HG03521 (cell line): ENCODE results near the gene ACVR1C.

ENCODE experiments used
- ATAC-seq: cut with Tn5 transposase; IDR thresholded peaks from one replicate; pipeline ENCODE4 v1.9.1; 2021; ENCODE audit warnings: mild to moderate bottlenecking, moderate library complexity; ENCODE audit not compliant: unreplicated experiment

The ACVR1C gene

DNA sequence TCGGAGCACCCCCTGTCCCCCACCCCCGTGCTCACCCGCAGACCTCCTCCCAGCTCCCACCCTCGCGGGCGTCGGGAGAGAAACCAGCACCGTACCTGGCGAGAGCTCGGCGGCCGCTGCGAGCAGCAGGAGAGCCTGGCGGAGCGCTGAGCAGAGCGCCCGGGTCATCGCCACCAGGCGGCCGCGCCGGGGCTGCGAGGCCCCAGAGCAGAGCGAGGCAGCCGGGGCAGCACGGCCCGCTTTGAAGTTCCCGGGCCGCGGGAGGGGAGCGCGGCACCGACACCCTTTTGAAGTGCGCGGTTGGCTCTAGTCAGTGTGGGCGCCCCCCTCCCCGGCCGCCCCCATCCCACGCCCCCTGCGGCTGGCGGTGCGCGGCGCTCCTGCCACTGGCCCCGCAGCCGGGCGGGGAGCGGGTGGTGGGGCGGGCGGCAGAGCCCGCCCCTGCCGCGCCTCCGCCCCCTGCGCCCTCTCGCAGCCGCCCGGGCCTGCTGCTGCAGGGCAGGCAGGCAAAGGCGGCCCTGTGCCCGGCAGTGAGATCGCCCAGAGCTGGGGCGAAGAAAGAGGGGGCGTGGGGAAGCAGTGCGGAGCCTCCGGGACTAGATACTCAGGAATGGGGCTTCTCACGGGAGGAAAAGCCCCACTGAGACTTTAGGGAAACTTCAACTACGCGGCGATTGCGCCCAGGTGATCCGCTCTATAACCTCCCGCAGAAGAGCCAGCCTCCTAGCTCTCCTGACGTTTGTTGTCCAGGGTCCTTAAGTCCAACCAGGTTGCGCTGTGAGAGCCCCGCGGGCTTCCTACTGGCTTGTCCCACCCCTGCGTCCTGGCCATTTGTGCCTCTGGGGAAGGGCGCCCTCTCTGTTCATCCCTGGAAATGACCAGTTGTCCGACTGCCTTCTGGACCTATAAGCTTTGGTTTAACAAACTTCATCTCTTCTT is at the start of gene ACVR1C:
Gene ACVR1C, minus strand, starts transcription at position 388 of the 939 bp plus-strand sequence. Its CDS starts 220 bp downstream, at position 168.
- ATAC-seq, result peak; percentile 84

DNA sequence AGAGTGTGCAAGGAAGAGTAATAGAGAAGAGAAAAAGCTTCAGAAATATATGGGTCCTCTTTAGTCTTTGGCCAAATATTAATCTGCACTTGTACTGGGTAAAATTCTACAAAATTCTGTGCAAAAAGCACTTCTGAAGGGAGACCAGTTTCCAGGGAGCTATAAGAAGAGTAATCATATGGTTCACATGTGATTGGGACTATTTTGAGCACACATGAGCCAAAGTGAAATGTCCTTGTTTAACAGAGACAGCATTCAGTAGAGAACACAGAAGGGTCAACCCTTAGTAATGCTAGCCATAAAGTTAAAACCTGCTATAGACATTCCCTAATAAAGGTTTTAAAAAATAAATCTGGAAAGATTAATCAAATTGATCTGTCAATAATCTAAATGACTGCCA is 49.3 kb upstream of the ACVR1C start:
- ATAC-seq, result no peak

DNA sequence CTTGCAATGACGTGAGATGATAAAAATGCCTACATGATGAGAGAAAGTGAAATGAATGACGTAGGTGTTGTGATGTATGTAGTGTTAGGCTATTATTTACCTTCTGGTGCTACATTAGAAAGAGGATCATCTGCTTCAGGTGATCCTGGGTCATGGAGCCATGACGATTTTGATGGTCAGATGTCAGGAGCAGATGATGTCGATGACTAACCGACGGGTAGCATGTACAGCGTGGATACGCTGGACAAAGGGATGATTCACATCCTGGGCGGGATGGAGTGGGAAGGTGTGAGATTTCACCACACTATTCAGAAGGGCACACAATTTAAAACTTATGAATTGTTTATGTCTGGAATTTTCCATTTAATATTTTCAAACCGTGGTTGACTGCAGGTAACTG is 43.5 kb upstream of the ACVR1C start:
- no peak for ATAC-seq

DNA sequence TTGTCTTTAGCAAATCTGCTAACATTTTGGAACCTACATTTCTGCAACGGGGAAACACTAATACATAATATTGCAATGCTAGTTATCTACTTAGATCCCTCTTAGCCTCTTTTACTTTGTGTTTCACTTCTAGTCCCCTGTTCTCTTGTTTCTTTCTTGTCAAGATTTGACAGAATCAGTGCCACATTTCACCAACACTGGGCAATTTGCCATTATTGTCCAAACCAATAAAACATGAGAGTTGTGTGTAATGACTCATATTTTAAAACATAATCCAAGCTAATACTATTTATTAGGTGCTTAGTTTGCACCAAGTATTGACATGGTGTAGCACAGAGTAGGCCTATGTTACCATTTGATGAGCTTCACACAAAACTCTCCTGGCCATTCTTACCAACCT is 33.7 kb upstream of the ACVR1C start:
- no peak for ATAC-seq

DNA sequence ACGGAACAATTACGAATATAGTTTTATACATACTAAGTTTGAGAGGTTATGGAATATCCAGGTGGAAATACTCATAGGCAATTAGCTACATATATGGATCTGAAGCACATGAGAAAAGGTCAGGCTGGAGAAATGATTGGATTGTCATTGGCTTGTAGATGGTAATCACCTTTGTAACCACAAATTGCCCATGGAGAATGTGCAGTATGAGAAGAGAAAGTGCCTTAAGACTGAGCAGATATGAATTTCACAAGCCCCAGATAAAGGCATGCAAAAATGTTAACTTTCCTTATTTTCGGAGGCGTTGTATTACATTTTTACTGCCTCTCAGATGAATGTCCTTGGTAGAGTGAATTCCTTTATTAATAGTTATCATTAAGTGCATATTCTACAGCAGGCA is 33.1 kb upstream of the ACVR1C start:
- no peak for ATAC-seq

DNA sequence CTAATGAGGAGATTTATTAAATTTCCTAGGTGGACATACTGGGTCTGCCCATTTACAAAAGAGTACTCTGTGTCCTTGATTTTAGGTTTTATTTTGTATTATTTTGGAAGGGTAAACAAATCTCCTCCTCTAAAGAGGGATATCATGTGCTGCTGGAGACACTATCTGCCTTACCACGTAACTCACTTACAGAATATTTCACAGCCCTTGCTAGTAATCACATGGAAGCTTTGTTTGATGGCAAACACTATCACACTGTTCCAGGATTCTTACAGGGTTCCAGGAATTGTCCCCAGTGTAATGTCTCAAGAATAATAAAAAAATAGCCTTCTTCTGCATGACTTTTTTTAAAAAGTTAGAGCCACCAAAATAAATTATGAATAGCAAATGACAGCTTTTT is 29.2 kb upstream of the ACVR1C start:
- no peak for ATAC-seq

DNA sequence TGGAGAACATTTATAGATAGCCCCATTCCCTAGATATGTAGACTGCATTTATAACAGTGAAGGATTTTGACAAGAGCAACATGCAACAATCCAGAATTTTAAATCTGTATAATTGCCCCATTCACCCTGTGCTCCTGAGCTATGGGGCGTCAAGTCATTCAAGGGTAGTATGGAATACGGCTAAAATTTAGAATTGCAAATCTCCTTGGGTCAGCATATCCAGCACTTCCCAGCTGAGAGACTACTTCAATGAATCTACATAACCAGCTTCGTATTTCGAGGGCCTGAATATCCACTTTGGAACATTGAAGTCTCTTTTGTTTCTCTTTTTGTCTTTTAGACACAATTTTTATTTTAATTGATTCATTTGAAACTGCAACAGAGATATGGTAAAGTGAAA is 28.4 kb upstream of the ACVR1C start:
- no peak for ATAC-seq

DNA sequence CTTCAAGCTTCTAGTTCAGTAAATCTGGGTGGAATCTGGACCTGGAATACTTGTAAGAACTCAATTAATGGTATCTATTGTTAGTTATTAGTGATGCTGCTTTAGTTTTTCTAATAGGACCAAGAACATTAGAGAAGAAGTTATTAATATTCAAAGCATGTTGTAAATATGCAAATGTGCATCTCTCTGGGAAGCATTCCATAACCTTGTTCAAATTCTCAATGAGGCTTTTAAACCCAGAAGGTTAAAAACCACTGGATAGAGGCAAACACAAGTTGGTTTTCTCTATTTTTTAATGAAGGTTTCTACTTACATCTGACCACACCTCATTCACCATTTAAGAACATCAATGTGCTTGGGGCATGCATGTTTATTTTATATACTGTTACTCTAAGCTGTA is 16.1 kb upstream of the ACVR1C start:
- ATAC-seq, result no peak

DNA sequence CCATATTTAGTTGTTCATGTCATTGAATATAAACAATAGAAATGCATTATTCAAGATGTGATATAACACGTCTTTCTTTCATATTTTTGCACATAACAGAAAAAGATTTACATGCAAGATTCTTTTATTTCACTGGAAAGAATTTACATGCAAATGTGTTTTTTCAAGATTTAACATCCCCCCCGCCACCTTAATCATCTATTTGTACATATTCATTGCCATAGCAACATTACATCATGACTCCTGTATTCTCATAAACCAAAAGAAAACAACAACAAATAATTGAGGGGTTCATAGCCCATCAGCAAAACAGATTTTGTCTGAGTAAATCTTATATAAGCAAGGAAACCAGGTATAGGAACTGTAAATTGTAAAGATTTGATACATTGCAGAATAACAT is 3.2 kb upstream of the ACVR1C start:
- ATAC-seq, result no peak

DNA sequence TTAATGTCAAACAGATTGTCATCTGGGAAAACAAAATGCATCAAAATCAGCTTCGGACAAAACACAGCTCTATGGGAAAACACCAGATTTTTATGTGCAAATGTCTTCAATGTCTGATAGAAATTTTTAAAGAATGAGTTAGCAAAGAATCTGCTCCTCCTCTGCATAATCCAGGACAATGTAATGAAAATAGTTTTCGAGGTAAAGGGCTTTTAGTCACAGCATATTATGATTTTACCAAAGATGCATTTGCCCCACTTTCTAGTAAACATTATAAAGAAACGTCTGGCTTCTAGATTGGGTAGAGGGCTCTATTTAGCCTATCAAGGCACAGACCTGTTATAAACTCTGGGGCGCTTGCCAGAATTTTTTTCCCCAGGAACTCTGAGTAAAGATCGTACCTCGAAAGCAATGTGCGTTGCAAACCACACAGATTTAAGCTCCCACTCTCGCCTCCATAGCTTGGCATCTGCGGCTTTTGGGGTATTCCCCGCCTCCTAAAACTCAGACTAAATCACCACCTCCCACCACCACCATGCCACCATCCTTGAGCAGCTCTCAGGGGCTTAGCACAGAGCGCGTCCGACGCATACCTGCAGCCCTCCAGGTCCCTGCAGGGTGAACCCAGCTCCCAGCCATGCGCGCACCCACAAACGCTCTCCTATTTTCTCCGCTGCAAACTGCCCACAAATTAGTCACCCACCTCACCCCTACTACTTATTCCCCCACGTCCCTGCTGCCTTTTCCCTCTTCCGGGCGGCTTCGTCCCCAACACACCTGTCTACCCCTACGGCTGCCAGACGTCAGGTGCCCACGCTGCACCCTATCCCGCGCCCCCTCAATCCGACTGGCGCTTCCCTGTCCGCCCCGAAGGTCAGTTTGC is 829 bp downstream of the ACVR1C start:
- peak; percentile 2 for ATAC-seq

DNA sequence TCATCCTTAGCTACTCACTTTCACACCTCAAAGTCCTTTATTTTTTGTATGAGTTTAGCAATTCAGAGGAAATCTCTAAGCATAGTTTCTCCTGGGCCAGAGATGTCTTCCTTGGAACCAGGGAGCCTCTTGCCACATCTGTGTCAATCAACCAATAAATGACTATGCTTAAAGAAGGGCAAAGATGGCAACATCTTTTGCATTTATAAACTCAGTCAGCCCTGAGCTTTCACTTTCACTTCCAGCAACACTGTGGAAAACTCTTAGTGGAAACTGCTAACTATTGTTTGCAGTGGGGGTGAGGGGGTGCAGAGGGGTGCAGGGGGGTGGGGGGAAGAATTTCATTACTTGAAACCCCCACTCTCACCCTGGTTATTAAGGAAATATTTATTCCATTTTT is 3.4 kb downstream of the ACVR1C start:
- ATAC-seq, result no peak

DNA sequence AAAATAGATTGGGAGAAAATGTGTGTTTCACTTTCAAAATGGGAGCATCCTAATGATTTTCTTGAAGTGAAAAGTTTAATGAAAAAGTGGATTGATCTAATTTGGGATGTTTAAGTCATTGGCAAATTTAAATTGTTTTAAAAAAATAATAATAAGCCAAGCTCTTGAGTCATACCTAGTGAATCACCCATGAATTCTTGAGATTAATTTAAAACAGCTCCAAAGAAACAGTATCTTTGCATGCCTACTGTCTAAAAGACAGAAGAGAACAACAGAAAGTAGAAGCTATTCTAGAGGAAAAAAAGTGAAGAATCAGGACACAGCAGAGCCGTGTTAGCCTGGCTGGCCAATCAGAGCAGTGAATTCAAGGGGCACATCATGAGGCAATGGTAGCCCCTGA is 7.7 kb downstream of the ACVR1C start:
- ATAC-seq, result no peak

DNA sequence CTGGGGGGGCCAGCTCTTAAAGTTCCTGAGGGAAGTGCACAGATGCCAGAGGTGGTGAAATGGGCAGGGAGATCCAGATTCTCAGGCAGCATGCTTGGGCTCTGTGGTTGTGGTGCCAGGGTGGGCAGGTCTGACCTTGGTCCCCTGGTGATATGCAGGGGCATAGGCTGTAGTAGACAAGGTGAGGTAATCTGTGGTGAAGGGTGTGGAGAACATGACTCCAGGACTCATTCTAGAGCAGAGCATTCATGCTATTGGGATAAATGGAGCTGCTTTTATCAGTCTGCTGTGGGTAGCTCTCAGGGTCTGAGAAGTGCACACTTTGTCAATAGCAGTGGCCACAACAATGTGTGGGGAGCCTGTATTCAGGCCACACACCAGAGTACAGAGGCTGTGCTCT is 16.9 kb downstream of the ACVR1C start:
- ATAC-seq, result no peak

DNA sequence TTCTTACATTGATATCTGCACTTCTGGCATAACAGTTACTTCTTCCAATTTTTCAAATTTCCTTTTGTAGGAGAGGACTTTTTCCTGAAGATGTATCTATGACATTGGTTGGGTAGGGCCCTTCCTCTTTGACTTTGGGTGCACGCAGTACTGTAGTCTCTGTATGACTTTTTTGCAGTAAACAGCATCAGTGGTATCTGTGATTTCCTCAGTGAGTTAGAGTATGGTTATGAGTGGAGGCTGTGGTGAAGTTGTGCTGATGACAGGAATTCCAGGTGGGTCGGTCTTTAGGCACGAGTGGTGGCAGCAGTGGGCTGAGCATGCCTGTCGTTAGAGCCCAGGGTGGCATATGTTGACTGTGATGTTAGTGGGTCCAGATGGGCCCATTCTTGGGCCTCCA is 17.6 kb downstream of the ACVR1C start:
- no peak for ATAC-seq

DNA sequence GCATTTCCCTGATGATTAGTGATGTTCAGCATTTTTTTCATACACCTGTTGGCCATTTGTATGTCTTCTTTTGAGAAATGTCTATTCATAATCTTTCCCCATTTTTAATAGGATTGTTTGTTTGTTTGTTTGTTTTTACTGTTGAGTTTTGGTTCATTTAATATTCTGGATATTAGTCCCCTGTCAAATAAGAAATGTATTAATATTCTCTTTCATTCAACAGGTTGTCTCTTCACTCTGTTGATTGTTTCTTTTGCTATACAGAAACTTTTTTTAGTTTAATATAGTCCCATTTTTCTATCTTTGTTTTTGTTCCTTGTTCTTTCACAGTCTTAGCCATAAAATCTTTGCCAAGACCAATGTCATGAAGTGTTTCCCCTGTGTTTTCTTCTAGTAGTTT is 22.1 kb downstream of the ACVR1C start:
- no peak for ATAC-seq

DNA sequence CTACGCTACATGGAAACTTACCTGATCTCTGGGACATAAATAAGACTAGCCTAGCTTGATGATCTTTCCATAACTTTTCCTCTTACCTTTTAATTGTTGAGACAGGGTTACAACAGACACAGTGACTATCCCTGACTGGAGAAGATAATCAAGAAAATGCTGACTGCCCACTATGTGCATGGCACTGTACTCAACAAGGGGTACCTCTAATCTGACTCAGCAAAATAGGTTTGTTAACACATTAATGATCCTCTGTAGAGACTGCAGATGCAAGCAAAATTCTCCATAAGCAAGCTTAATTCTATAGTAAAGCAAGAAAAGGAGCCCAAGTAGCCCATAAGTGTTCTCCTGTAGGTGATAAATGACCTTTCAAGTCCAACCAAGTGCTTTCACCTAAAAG is 25.5 kb downstream of the ACVR1C start:
- ATAC-seq, result no peak

DNA sequence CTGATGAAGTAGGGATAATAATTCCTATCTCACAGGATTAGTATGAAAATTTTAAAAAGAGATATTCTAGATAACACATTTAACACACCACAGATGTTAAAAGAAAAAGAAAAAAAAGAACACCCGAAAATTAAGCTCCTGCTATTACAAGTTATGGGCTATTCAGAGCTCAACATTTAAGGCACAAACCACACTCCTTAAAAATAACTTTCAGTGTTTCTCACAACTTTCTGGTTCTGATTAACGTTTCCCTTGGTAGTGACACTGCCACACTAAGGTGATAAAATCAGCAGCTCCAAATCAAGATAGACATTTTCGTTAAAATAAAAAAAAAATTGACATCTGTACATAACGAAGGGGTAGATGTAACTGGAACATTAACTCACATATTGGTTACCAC is 26.9 kb downstream of the ACVR1C start:
- ATAC-seq, result no peak

DNA sequence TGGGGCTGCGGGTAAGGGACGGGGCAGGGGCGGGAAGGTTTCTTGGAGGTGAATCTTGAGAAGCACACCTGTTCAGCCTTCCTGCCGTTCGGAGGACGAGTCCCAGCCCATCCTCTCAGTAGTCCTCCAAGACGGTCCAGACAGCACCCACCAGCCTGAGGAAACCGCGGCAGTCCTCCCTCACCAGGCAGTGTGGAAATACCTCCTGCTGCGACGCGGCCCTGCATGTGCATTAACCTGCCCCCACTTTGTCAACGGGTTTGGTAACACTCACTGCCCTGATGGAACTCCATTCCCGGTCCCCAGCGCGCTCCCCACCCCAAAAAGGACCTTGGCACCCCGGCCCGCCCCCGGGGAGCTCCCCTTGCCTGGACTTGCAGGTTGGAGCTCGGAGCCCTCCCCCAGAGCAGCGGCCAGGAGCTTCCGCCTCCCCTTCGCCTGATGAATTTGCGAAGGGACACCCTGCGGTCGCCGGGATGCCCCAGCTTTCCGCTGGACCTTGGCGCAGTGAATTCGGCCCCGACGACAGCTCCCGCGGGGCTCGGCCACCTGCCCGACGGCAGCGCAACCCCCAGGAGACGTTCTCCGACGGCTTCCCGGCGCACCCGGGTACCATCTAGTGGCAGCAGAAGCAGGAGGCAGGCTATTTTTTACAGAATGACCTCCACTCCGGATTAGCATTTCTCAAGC is 31.5 kb downstream of the ACVR1C start:
- ATAC-seq, result peak; percentile 68

DNA sequence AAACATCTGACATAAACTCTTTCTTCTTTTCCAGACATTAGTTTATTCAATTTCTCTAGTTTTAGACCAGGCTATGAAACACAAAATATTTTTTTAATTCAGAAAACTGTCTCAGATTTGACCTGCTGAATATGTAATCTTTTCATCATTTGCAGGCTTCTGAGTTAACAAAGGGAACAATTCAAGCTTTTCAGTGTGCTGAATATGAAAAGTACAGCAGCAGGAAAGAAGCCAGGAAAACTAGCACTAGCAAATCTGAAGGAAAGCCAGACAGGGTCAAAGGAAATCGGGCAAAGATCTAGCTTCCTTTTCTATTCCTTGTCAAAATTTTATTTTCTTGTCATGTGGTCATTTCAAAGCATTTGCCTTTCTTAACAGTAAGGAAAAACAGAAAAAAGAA is 35.3 kb downstream of the ACVR1C start:
- ATAC-seq, result no peak

DNA sequence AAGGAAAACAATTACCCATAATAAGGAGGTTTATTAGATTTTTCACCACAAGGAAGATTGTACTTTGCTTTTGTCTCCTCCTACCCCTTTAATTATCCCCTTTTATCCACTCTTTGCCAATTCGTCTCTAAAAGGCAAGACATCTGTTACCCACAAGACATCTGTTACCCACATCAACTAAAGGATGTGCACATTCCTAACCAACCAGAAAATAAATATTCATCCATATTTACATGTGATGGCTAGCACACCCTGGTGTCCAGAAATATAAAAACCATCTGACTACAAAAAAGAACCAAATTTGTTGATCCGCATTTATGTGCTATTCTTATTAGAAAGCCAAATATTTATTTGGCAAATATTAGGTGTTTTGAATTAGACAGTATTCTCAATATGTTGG is 35.7 kb downstream of the ACVR1C start:
- no peak for ATAC-seq

DNA sequence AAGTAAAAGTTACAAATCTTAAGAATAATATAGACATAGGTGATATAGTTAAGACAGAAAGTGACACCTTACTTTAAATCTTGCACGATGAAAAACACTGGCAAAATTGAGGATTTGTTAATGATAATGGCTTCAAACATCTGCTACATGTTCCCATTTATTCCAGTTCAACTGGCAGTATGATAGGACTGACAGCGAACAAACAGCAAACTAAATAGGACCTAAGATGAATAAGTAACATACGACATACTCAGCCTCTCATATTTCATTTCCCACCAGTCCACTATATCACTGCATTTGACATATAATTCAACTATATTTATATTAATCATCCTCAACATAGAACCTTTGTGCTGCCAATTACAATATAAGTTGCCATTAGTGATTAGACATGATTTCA is 36.3 kb downstream of the ACVR1C start:
- ATAC-seq, result no peak
